Left ventricle myocardium inferior (tissue), 1 donor: Measurements from ENCODE around the gene FAM200A. TPM values are rescaled to one million over a fixed set of nuclear protein-coding genes. Genes with fewer than 3 reads are reported as not detected.
"Not testable (repeated sequence)": the region's sequence is repeated elsewhere in the genome, so short reads cannot be mapped to it uniquely, and the experiment has no call there.

Source experiments
- DNase-seq: peaks from one replicate; pipeline ENCODE4 v3.0.0-alpha.2; 2020
- H3K27ac ChIP-seq: fragments of 200-600 bp; replicated peaks from 2 replicates; pipeline ENCODE4 v1.8.0; 2021
- H3K27me3 ChIP-seq: fragments of 200-600 bp; 2 replicates; pipeline ENCODE4 v1.8.0; 2021; ENCODE audit warnings: low read depth
- H3K36me3 ChIP-seq: fragments of 200-600 bp; 2 replicates; pipeline ENCODE4 v1.8.0; 2021
- H3K4me1 ChIP-seq: fragments of 200-600 bp; 2 replicates; pipeline ENCODE4 v1.8.0; 2021
- H3K4me3 ChIP-seq: fragments of 200-600 bp; 2 replicates; pipeline ENCODE4 v1.8.0; 2021; ENCODE audit warnings: mild to moderate bottlenecking, moderate library complexity
- H3K9me3 ChIP-seq: fragments of 200-600 bp; replicated peaks from 2 replicates; pipeline ENCODE4 v1.8.0; 2021
- intact Hi-C: fragments of 100-400 bp; cut with micrococcal nuclease; formaldehyde crosslinking; loops from one replicate; pipeline ENCODE4 v1.11.0; 2022
- total RNA-seq: library from RNA; stranded (reverse); fragmentation: NEBNext Ultra II Directional; extraction: Animal tissue kit (Norgen Biotek cat#: 25700); gene quantifications from one replicate; pipeline ENCODE4 v1.2.1, GENCODE V29; 2021
- TF ChIP-seq, protein P1 (sequence below): fragments of 200-600 bp; IDR thresholded peaks from 2 replicates; pipeline ENCODE4 v1.8.0; 2021; ENCODE audit warnings: antibody characterized with exemption, mild to moderate bottlenecking, borderline replicate concordance
- donor health status: DM: no; HTN: yes; CAD: no; lungs with severe emphysema.

FAM200A gene
- total RNA-seq, 1 donor from 2014 or later: 6.4 TPM

DNA sequence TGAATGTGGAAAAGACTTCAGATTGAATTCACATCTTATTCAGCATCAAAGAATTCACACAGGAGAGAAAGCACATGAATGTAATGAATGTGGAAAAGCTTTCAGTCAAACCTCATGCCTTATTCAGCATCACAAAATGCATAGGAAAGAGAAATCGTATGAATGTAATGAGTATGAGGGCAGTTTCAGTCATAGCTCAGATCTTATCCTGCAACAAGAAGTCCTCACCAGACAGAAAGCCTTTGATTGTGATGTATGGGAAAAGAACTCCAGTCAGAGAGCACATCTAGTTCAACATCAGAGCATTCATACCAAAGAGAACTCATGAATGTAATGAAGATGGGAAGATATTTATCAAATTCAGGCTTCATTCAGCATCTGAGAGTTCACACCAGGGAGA is 21.3 kb upstream of the FAM200A start:
- TF ChIP-seq, protein P1, sequence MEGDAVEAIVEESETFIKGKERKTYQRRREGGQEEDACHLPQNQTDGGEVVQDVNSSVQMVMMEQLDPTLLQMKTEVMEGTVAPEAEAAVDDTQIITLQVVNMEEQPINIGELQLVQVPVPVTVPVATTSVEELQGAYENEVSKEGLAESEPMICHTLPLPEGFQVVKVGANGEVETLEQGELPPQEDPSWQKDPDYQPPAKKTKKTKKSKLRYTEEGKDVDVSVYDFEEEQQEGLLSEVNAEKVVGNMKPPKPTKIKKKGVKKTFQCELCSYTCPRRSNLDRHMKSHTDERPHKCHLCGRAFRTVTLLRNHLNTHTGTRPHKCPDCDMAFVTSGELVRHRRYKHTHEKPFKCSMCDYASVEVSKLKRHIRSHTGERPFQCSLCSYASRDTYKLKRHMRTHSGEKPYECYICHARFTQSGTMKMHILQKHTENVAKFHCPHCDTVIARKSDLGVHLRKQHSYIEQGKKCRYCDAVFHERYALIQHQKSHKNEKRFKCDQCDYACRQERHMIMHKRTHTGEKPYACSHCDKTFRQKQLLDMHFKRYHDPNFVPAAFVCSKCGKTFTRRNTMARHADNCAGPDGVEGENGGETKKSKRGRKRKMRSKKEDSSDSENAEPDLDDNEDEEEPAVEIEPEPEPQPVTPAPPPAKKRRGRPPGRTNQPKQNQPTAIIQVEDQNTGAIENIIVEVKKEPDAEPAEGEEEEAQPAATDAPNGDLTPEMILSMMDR: no peak
- intact Hi-C loops: no loop called here
- H3K9me3 ChIP-seq: no peaks in the 10 kb centered on the region
- DNase-seq: no peak
- H3K4me3 ChIP-seq: no peak overlapping the region
- peaks cover 8% of the 10 kb centered on the region for H3K4me1 ChIP-seq
- no peaks in the 10 kb centered on the region for H3K27me3 ChIP-seq
- H3K36me3 ChIP-seq: peaks cover 54% of the 10 kb centered on the region
- H3K27ac ChIP-seq: no peak overlapping the region

DNA sequence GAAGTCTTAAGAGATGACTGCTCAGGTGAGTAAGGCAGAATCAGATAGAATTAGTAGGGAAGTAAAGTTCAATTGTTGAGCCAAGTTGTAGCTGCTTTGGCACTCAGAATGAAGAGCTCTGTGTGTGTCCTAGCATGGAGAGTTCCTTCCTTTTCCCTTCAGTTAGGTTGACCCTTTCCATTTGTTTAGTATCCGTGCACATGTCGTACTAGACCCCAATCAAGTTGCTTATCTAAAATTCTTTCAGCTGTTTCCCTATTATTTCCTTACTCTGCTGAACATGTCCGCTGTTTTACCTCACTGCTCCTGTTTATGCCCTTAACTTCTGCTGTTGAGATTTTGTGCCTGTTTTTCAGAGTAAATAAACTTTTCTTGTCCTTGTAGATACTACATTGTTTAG is 19.9 kb upstream of the FAM200A start:
- Histone ChIP-seq H3K36me3 (peaks cover 57% of the 10 kb centered on the region), H3K9me3 (no peaks in the 10 kb centered on the region), H3K27ac (no peak overlapping the region), H3K4me3 (no peak overlapping the region), H3K27me3 (no peaks in the 10 kb centered on the region), H3K4me1 (peaks cover under 1% of the 10 kb centered on the region)
- intact Hi-C loops: no loop called here
- TF ChIP-seq, protein P1: no peak
- DNase-seq: no peak

DNA sequence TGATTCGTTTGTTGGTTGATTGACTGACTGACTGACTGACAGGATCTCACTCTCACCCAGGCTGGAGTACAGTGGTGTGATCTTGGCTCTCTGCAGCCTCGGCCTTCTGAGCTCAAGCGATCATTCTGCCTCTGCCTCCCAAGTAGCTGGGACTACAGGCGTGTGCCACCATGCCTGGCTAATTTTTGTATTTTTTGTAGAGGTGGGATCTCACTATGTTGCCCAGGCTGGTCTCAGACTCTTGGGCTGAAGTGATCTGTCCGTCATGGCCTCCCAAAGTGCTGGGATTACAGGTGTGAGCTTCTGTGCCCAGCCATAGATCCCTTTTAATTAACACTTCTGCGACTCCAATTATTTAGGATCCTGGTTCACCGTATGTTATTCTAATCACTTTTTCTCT is 16.9 kb upstream of the FAM200A start:
- DNase-seq, H3K4me1 ChIP-seq, H3K9me3 ChIP-seq, H3K27ac ChIP-seq, intact Hi-C loops, H3K27me3 ChIP-seq, H3K4me3 ChIP-seq: not testable (repeated sequence)
- peaks cover 82% of the 10 kb centered on the region for H3K36me3 ChIP-seq

DNA sequence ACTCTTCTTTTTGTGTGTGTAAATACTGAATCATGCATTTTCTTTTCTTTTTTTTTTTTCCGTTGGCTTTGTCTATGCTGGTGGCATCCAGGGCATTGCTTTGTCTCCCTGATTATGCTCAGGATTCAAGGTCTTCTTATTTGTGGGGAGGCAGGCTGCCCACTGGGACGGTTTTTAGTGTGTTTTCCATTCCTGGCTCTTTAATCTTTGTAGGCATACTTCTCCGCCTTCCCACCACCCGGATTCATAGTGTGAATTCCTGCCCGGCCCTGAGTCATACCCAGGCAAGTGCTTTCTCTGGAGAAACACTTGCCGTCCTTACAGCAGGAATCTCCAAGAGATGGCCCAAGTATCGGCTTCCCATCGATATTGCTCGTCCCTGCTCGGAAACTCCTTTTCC is 11.7 kb upstream of the FAM200A start:
- H3K4me1 ChIP-seq: peaks cover 42% of the 10 kb centered on the region
- DNase-seq: no peak
- no peaks in the 10 kb centered on the region for H3K9me3 ChIP-seq
- TF ChIP-seq, protein P1: no peak
- no peaks in the 10 kb centered on the region for H3K27me3 ChIP-seq
- intact Hi-C loops: no loop called here
- no peak overlapping the region for H3K4me3 ChIP-seq
- no peak overlapping the region for H3K27ac ChIP-seq
- H3K36me3 ChIP-seq: peaks cover 73% of the 10 kb centered on the region

DNA sequence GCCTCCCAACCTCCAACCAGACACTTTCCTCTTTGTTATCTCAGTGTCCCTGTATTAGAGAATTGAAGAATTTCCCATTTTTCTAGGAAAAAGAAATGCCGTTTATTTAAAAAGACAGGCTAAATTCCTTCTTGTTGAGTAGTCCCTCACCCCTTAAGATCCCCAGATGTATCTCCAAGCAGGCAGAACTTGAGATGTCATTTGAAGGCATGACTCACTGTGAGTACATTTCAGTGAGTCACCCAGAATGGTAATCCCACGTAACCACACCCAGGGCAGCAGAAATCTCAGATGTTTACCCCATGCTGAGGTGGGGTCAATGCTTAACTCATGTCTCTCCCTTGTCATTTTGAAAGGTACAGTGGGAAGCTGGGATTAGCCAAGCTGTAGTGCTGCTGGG is 10.9 kb upstream of the FAM200A start:
- Histone ChIP-seq H3K9me3 (no peaks in the 10 kb centered on the region), H3K27ac (no peak overlapping the region), H3K4me1 (peaks cover 50% of the 10 kb centered on the region), H3K4me3 (no peak overlapping the region), H3K36me3 (peaks cover 69% of the 10 kb centered on the region), H3K27me3 (no peaks in the 10 kb centered on the region)
- no peak for DNase-seq
- TF ChIP-seq, protein P1: no peak
- intact Hi-C loops: no loop called here

DNA sequence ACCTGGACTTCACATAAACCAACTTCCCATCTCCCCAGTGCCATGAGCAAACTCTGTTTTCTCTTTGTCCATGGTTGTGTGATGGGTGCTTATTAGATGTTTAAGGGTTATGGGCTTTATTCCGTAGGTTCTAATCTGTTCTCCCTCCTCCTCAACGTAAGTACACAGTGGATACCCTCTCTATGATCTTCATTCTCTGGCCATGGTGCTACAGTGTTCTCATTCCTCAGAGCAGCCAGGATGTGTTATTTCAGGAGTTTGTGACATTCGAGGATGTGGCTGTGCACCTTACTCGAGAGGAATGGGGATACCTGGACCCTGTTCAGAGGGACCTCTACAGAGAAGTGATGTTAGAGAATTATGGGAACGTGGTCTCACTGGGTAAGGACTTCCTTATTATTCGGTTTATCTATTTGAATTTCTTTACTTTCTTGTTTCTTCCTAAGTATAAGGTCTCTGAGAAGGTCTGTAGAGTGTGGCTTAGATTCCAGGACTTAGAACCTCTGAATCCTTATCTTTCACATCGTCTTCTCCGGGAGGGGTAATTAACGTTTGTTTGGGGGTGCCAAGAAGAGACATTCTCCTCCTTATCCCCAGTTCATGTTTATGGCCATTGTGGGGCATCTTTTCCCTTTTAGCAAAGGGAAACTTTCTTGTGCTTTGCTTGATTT is 10.3 kb upstream of the FAM200A start:
- H3K27ac ChIP-seq: no peak overlapping the region
- H3K4me3 ChIP-seq: no peak overlapping the region
- TF ChIP-seq, protein P1: no peak
- H3K27me3 ChIP-seq: no peaks in the 10 kb centered on the region
- intact Hi-C loops: no loop called here
- H3K9me3 ChIP-seq: no peaks in the 10 kb centered on the region
- H3K4me1 ChIP-seq: peaks cover 56% of the 10 kb centered on the region
- peaks cover 69% of the 10 kb centered on the region for H3K36me3 ChIP-seq
- no peak for DNase-seq
